Measurements from ENCODE around the gene TTC22.

DNA sequence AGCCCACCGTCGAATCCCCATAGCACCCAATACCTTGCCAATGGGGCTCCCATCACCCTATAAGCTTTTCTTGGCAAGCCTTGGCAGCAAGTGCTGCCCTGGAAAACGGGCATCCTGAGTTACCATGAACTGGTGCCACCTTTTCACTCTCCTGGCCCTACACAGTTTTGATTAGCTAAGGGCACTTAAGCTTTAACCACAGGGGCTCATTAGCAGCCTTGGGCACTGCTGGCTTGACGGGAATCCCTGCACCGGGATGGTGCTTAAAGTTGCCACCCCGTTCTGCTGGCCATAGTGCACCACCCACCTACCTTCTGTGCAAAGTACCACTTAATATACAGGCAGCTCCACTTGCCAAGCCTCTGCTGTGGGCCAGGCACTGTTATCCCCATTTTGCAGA, 50.5 kb downstream of the TTC22 start:
- TF ChIP-seq CSDC2 (CRISPR knock-in tag; IDR thresholded peaks at IDR 0.05) (no peak), ARNTL (CRISPR knock-in tag; IDR thresholded peaks at IDR 0.05; ENCODE audit: borderline replicate concordance, low read depth) (no peak), OSR1 (CRISPR knock-in tag; IDR thresholded peaks at IDR 0.05) (no peak), GLIS3 (CRISPR knock-in tag; IDR thresholded peaks at IDR 0.05) (no peak), BACH2 (CRISPR knock-in tag; IDR thresholded peaks at IDR 0.05; ENCODE audit: borderline replicate concordance) (no peak), ZFP30 (CRISPR knock-in tag; IDR thresholded peaks at IDR 0.05) (no peak), TCF4 (CRISPR knock-in tag; IDR thresholded peaks at IDR 0.05; ENCODE audit: borderline replicate concordance) (no peak)
- TF ChIP-seq, protein P1, sequence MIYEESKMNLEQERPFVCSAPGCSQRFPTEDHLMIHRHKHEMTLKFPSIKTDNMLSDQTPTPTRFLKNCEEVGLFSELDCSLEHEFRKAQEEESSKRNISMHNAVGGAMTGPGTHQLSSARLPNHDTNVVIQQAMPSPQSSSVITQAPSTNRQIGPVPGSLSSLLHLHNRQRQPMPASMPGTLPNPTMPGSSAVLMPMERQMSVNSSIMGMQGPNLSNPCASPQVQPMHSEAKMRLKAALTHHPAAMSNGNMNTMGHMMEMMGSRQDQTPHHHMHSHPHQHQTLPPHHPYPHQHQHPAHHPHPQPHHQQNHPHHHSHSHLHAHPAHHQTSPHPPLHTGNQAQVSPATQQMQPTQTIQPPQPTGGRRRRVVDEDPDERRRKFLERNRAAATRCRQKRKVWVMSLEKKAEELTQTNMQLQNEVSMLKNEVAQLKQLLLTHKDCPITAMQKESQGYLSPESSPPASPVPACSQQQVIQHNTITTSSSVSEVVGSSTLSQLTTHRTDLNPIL (CRISPR knock-in tag; IDR thresholded peaks at IDR 0.05; ENCODE audit: low read depth), result no peak
- TF ChIP-seq, protein P2, sequence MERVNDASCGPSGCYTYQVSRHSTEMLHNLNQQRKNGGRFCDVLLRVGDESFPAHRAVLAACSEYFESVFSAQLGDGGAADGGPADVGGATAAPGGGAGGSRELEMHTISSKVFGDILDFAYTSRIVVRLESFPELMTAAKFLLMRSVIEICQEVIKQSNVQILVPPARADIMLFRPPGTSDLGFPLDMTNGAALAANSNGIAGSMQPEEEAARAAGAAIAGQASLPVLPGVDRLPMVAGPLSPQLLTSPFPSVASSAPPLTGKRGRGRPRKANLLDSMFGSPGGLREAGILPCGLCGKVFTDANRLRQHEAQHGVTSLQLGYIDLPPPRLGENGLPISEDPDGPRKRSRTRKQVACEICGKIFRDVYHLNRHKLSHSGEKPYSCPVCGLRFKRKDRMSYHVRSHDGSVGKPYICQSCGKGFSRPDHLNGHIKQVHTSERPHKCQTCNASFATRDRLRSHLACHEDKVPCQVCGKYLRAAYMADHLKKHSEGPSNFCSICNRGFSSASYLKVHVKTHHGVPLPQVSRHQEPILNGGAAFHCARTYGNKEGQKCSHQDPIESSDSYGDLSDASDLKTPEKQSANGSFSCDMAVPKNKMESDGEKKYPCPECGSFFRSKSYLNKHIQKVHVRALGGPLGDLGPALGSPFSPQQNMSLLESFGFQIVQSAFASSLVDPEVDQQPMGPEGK (CRISPR knock-in tag; IDR thresholded peaks at IDR 0.05; ENCODE audit: borderline replicate concordance), result no peak
- TF ChIP-seq, protein P3, sequence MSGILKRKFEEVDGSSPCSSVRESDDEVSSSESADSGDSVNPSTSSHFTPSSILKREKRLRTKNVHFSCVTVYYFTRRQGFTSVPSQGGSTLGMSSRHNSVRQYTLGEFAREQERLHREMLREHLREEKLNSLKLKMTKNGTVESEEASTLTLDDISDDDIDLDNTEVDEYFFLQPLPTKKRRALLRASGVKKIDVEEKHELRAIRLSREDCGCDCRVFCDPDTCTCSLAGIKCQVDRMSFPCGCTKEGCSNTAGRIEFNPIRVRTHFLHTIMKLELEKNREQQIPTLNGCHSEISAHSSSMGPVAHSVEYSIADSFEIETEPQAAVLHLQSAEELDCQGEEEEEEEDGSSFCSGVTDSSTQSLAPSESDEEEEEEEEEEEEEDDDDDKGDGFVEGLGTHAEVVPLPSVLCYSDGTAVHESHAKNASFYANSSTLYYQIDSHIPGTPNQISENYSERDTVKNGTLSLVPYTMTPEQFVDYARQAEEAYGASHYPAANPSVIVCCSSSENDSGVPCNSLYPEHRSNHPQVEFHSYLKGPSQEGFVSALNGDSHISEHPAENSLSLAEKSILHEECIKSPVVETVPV (CRISPR knock-in tag; IDR thresholded peaks at IDR 0.05), result no peak
